ENCODE data around the gene PCDHB10.
"Not testable (repeated sequence)": the region's sequence is repeated elsewhere in the genome, so short reads cannot be mapped to it uniquely, and the experiment has no call there.

PCDHB10 gene

GRCh38 chr5:141192110-141192725 is at the start of gene PCDHB10:
Gene PCDHB10, plus strand, starts transcription at chr5:141192353. Its CDS starts 200 bp downstream, at chr5:141192553.
- DNase-seq, result peak in 2 of 3 donors; percentile 4 to 25

GRCh38 chr5:141149812-141150211 is 42.3 kb upstream of the PCDHB10 start, which contains the start of gene PCDHB6:
Gene PCDHB6, plus strand, starts transcription at chr5:141150057. Its CDS starts 201 bp downstream, at chr5:141150258.
- no peak for DNase-seq

GRCh38 chr5:141150224-141150992 is 41.7 kb upstream of the PCDHB10 start:
- no peak for DNase-seq

GRCh38 chr5:141150993-141151325 is 41.2 kb upstream of the PCDHB10 start:
- DNase-seq, result no peak

- not testable (repeated sequence) for DNase-seq
Measured at GRCh38 chr5:141151632-141152031, 40.5 kb upstream of the PCDHB10 start.

- not testable (repeated sequence) for DNase-seq
Measured at GRCh38 chr5:141152096-141152495, 40.1 kb upstream of the PCDHB10 start.

GRCh38 chr5:141155540-141156374 is 36.4 kb upstream of the PCDHB10 start:
- no peak for DNase-seq

- DNase-seq, result not testable (repeated sequence)
Measured at GRCh38 chr5:141157356-141157755, 34.8 kb upstream of the PCDHB10 start.

- not testable (repeated sequence) for DNase-seq
Measured at GRCh38 chr5:141157901-141158300, 34.3 kb upstream of the PCDHB10 start.

- peak in 2 of 3 donors; percentile 7 to 20 for DNase-seq
Measured at GRCh38 chr5:141172381-141173204, 19.6 kb upstream of the PCDHB10 start, which contains the start of gene PCDHB7. Gene PCDHB7, plus strand, starts transcription at chr5:141172644. Its CDS starts 192 bp downstream, at chr5:141172836.

- not testable (repeated sequence) for DNase-seq
Measured at GRCh38 chr5:141174291-141175104, 17.7 kb upstream of the PCDHB10 start.

- DNase-seq, result no peak
Measured at GRCh38 chr5:141175933-141176332, 16.2 kb upstream of the PCDHB10 start.

GRCh38 chr5:141177577-141178191 is 14.5 kb upstream of the PCDHB10 start, which contains the start of gene PCDHB8:
Gene PCDHB8, plus strand, starts transcription at chr5:141177790. Its CDS starts 245 bp downstream, at chr5:141178035.
- DNase-seq, result not testable (repeated sequence)

- DNase-seq, result not testable (repeated sequence)
Measured at GRCh38 chr5:141179371-141179770, 12.8 kb upstream of the PCDHB10 start.

- DNase-seq, result not testable (repeated sequence)
Measured at GRCh38 chr5:141179876-141180275, 12.3 kb upstream of the PCDHB10 start.

GRCh38 chr5:141180313-141180712 is 11.8 kb upstream of the PCDHB10 start:
- DNase-seq, result no peak

GRCh38 chr5:141182248-141182647 is 9.9 kb upstream of the PCDHB10 start, which contains the start of gene PCDHB16:
Gene PCDHB16, plus strand, starts transcription at chr5:141182387. Its CDS starts 173 bp downstream, at chr5:141182560.
- no peak for DNase-seq

GRCh38 chr5:141184117-141184855 is 7.9 kb upstream of the PCDHB10 start:
- DNase-seq, result not testable (repeated sequence)

GRCh38 chr5:141186897-141187512 is 5.1 kb upstream of the PCDHB10 start, which contains the start of gene PCDHB9:
Gene PCDHB9, plus strand, starts transcription at chr5:141187161. Its CDS starts 158 bp downstream, at chr5:141187319.
- DNase-seq, result peak in 2 of 3 donors; percentile 20 to 31

All from suppressor macrophage treated with lipopolysaccharide for 1 hour (primary cell).